ENCODE results near the gene SMIM32. TPM values are rescaled to one million over a fixed set of nuclear protein-coding genes. Genes with fewer than 3 reads are reported as not detected.

The SMIM32 gene
- total RNA-seq, 4 donors from 2014 or later: not detected

- TF ChIP-seq, protein P1, sequence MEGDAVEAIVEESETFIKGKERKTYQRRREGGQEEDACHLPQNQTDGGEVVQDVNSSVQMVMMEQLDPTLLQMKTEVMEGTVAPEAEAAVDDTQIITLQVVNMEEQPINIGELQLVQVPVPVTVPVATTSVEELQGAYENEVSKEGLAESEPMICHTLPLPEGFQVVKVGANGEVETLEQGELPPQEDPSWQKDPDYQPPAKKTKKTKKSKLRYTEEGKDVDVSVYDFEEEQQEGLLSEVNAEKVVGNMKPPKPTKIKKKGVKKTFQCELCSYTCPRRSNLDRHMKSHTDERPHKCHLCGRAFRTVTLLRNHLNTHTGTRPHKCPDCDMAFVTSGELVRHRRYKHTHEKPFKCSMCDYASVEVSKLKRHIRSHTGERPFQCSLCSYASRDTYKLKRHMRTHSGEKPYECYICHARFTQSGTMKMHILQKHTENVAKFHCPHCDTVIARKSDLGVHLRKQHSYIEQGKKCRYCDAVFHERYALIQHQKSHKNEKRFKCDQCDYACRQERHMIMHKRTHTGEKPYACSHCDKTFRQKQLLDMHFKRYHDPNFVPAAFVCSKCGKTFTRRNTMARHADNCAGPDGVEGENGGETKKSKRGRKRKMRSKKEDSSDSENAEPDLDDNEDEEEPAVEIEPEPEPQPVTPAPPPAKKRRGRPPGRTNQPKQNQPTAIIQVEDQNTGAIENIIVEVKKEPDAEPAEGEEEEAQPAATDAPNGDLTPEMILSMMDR (IDR thresholded peaks at IDR 0.05; ENCODE audit: low read depth): no peak
These were observed 6.8 kb downstream of the SMIM32 start for GRCh38 chr5:136185974-136186665.

GRCh38 chr5:136182618-136183017 lies 10.3 kb downstream of the SMIM32 start:
- TF ChIP-seq, protein P1 (IDR thresholded peaks at IDR 0.05; ENCODE audit: low read depth): no peak

DNA sequence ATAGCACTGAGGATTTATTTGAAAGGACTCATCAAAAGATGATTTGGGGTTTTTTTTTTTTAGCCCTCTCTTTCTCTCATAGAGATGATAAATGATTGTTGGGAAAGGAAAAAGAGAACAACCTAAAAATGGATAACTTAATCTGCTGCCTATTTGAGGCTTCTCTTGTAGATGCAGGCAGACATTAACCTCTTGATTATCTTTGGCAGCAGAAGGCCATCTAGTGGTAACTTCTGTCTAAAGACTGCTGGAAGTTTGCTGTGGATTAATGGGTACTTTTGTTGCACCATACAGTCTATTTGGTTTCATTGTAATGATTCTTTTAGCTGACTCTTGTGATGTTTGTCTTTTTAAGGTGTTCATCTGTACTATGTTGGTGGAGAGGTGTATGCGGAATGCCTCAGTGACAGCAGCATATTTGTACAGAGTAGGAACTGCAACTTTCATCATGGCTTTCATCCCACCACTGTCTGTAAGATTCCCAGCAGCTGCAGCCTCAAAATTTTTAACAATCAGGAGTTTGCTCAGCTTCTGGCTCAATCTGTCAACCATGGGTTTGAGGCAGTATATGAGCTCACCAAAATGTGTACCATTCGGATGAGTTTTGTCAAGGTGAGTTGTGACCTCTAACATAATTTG lies 18.8 kb downstream of the SMIM32 start:
- TF ChIP-seq, protein P1 (IDR thresholded peaks at IDR 0.05; ENCODE audit: low read depth): no peak

DNA sequence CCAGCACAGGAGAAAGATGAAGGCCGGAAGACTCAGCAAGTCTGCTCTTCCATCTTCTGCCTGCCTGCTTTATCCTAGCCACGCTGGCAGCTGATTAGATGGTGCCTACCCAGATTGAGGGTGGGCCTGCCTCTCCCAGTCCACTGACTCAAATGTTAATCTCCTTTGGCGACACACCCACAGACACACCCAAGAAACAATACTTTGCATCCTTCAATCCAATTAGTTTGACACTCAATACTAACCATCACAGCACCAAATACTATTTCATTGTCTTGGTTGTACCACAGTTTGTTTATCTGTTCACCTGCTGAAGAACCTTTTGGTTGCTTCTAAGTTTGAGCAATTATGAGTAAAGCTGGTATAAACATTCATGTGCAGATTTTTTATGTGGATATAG lies 23.7 kb downstream of the SMIM32 start:
- TF ChIP-seq, protein P1 (IDR thresholded peaks at IDR 0.05; ENCODE audit: low read depth): no peak

DNA sequence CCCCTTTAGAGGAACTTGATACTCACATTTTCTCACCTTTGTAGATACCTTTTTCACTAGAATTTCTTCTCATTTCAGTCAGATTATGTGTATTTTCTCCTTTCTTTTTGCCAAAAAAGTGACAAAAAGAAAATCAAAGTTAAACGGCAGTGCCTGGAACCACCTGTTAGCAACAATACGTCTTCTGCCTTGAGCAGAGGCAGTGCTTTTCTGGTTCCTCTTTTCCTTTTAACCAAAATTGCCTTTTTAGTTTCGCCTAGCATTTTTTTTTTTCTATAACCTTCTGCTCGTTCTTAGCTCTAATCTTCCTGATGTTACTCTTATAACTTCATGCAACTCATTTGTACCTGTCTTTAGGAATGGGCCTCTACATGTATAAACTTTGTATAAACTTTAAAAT lies 26.1 kb downstream of the SMIM32 start:
- TF ChIP-seq, protein P1 (IDR thresholded peaks at IDR 0.05; ENCODE audit: low read depth): no peak

DNA sequence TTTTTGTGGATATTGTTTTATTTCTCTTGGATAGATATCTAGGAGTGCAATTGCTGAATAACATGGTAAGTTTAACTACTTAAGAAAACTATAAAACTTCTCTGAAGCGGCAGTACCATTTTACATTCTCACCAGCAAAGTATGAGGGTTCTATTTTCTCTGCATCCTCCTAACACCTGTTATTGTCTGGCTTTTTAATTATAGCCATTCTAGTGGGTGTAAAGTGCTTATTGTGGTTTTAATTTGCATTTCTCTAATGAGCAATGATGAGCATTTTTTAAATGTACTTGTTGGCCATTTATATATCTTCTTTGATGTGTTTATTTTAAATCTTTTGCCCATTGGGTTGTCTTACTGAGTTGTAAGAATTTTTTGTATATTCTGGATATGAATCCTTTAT lies 28.7 kb downstream of the SMIM32 start:
- TF ChIP-seq, protein P1 (IDR thresholded peaks at IDR 0.05; ENCODE audit: low read depth): no peak

GRCh38 chr5:136162008-136162407 lies 31.0 kb downstream of the SMIM32 start:
- TF ChIP-seq, protein P1 (IDR thresholded peaks at IDR 0.05; ENCODE audit: low read depth): no peak
